GM12873 (cell line): Measurements from ENCODE around the gene PDGFA.

Experiments used
- TF ChIP-seq, protein P1 (sequence below): IDR thresholded peaks from 2 replicates; pipeline ENCODE4 v1.5.1; 2012; ENCODE audit warnings: low read depth, mild to moderate bottlenecking, moderate library complexity, low read length, control low read depth; ENCODE audit not compliant: insufficient read depth; ENCODE audit errors: missing control alignments

Gene PDGFA

DNA sequence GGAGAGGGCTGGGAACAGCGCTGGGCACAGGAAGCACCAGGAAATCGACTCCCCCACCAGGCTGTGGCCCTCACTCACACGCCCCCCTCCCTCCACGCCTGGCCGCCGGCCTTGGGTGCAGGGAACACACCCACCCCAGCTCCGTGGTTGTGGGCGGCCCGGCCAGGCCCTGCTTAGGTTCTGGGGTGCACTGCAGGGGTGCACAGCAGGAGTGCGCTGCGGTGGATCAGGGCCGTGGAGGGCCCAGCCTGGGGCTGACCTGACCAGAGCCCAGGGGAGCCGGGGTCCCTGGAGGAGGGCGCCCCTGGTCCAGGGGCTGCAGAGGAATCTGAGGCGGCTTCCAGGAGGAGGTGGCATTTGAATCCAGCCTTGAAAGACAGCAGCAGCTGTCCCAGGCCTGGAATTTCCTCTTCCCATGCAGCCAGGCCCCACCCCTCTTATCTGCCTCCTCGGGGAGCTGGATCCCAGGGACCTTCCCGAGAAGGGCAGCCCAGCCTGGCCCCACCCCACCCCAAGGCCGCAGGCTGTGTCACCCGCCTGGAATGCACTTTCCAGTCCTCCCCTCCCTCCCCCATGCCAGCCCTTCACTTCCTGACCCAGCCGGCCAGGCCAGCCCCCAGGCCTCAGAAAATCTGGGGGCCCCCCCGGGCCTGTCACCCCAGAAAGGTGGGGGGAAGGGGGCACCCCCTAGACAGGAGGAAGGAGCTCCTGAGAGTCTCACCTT lies 18.4 kb upstream of the PDGFA start:
- TF ChIP-seq, protein P1, sequence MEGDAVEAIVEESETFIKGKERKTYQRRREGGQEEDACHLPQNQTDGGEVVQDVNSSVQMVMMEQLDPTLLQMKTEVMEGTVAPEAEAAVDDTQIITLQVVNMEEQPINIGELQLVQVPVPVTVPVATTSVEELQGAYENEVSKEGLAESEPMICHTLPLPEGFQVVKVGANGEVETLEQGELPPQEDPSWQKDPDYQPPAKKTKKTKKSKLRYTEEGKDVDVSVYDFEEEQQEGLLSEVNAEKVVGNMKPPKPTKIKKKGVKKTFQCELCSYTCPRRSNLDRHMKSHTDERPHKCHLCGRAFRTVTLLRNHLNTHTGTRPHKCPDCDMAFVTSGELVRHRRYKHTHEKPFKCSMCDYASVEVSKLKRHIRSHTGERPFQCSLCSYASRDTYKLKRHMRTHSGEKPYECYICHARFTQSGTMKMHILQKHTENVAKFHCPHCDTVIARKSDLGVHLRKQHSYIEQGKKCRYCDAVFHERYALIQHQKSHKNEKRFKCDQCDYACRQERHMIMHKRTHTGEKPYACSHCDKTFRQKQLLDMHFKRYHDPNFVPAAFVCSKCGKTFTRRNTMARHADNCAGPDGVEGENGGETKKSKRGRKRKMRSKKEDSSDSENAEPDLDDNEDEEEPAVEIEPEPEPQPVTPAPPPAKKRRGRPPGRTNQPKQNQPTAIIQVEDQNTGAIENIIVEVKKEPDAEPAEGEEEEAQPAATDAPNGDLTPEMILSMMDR: no peak

DNA sequence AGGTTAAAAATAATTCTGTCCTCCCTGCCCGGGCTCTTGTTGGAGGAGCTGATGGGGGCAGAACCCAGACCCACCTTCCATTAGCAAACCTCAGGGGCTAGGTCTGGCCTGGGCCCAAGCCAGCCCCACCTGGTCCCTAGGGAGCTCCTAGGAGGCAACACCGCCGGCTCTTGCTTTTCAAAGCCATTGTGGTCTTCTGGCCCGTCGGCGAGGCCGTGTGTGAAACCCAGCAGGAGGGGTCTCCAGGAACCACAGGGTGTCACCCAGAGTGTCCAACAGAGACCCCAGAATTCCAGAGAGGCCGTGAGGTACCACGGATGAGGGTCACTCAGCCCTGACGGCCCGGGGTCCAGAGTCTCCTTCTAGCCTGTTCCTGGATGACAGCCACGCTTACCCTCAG lies 16.6 kb upstream of the PDGFA start:
- TF ChIP-seq, protein P1: no peak

GRCh38 chr7:534959-535358 lies 15.3 kb upstream of the PDGFA start:
- TF ChIP-seq, protein P1: no peak

GRCh38 chr7:534075-534474 lies 14.4 kb upstream of the PDGFA start:
- TF ChIP-seq, protein P1: no peak

DNA sequence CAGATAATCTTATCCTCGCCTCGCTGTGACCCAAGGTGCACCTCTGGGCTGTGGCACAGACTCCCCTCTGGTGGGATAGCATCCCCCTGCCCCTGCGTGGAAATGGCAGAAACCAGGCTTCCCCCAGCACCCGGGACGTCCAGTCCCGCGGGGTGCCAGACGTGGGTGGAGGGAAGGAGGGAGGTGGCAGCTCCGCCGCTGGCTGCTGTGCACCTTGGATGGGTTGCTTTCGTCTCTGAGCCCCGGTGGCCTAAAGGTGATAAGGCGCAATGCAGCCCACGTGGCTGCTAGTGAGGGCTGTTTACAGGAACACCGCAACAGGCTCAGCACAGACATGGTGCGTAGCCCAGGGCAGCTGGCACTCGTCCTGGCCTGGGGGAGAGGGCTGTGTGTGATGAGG lies 13.6 kb upstream of the PDGFA start:
- TF ChIP-seq, protein P1: peak; percentile 17

GRCh38 chr7:532379-533143 lies 12.9 kb upstream of the PDGFA start:
- TF ChIP-seq, protein P1: no peak

DNA sequence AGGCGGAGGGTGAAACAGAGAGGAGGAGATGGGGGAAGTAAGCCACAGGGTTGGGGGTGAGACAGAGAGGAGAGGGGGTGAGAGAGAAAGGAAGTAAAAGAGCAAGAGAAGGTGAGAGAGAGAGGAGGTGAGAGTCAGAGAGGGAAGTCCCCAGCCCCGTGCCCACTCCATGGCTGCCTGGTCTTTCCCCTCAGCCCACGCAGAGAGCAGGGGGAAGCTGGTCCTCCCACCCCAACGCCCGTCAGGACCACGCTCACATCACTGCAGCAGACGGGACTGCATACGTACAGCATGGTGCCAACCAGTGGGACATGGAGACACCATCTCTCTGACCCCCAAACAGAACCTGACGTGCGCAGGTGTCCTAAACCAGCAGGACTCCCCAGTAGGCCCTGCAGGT lies 12.1 kb upstream of the PDGFA start:
- TF ChIP-seq, protein P1: no peak
